CD4-positive, alpha-beta memory T cell (primary cell): ENCODE results near the gene FOXF1. TPM values are rescaled to one million over a fixed set of nuclear protein-coding genes. Genes with fewer than 3 reads are reported as not detected.

ENCODE experiments used
- CTCF ChIA-PET: fragments of 350-600 bp; sonication (Branson Sonifier 250); formaldehyde crosslinking; loops from one replicate; lab custom pipeline; 2021; ENCODE audit warnings: inconsistent platforms; ENCODE audit not compliant: partially characterized antibody; lab: Charles Lee
- POLR2A ChIA-PET: fragments of 350-600 bp; sonication (Branson Sonifier 250); formaldehyde crosslinking; loops from one replicate; lab custom pipeline; 2021; ENCODE audit not compliant: partially characterized antibody; lab: Charles Lee
- DNase-seq, 5 donors: peaks; one replicate each; pipeline versions ENCODE4 v3.0.0 to v3.0.0-alpha.2; 2020 to 2022; ENCODE audit warnings: mixed read lengths in 1 of 5
- H3K27ac ChIP-seq: one replicate; pipeline ENCODE4 v1.7.0; 2013; ENCODE audit warnings: low read depth, low read length
- H3K27me3 ChIP-seq: 2 replicates; pipeline ENCODE4 v1.7.0; 2013; ENCODE audit warnings: mild to moderate bottlenecking, low read length, moderate library complexity; ENCODE audit not compliant: insufficient read depth
- H3K36me3 ChIP-seq: 2 replicates; pipeline ENCODE4 v1.7.0; 2013; ENCODE audit warnings: mild to moderate bottlenecking, low read length, moderate library complexity; ENCODE audit not compliant: insufficient read depth
- H3K4me1 ChIP-seq: 2 replicates; pipeline ENCODE4 v1.7.0; 2013; ENCODE audit warnings: mild to moderate bottlenecking, low read length, moderate library complexity; ENCODE audit not compliant: insufficient read depth
- H3K4me3 ChIP-seq, 2 donors: one replicate each; pipeline ENCODE4 v1.7.0; 2013; ENCODE audit warnings: low read length in 2 of 2, mild to moderate bottlenecking in 1 of 2
- H3K9me3 ChIP-seq, 2 donors: one replicate each; pipeline ENCODE4 v1.7.0; 2013; ENCODE audit warnings: low read length in 2 of 2, control low read depth in 1 of 2; ENCODE audit not compliant: control insufficient read depth in 1 of 2
- H3K27ac Mint-ChIP-seq, 7 donors: one replicate each; pipeline ENCODE4 v1.8.0; 2020 to 2021; ENCODE audit warnings: mixed read lengths in 7 of 7, mild to moderate bottlenecking in 6 of 7, inconsistent platforms in 3 of 7, moderate library complexity in 3 of 7
- H3K27me3 Mint-ChIP-seq, 2 donors: one replicate each; pipeline ENCODE4 v1.8.0; 2020 to 2021; ENCODE audit warnings: mixed read lengths in 2 of 2
- H3K36me3 Mint-ChIP-seq, 2 donors: one replicate each; pipeline ENCODE4 v1.8.0; 2020 to 2021; ENCODE audit warnings: mixed read lengths in 2 of 2, inconsistent platforms in 1 of 2, mild to moderate bottlenecking in 1 of 2
- H3K4me1 Mint-ChIP-seq, 4 donors: one replicate each; pipeline ENCODE4 v1.8.0; 2020 to 2021; ENCODE audit warnings: mixed read lengths in 4 of 4, mild to moderate bottlenecking in 1 of 4
- H3K4me3 Mint-ChIP-seq, 8 donors: one replicate each; pipeline ENCODE4 v1.8.0; 2020 to 2021; ENCODE audit warnings: mixed read lengths in 8 of 8, mild to moderate bottlenecking in 7 of 8, moderate library complexity in 6 of 8, inconsistent platforms in 3 of 8
- H3K9me3 Mint-ChIP-seq, 8 donors: one replicate each; pipeline ENCODE4 v1.8.0; 2020 to 2021; ENCODE audit warnings: mixed read lengths in 8 of 8, mild to moderate bottlenecking in 5 of 8, inconsistent platforms in 3 of 8, moderate library complexity in 1 of 8
- intact Hi-C: fragments of 100-400 bp; cut with micrococcal nuclease; formaldehyde crosslinking; loops from one replicate; pipeline ENCODE4 v1.15.1; 2023
- polyA plus RNA-seq, 2 donors: library from polyadenylated mRNA; unstranded; fragments of 300-500 nt; fragmentation: Illumina TruSeq; gene quantifications; one replicate each; pipeline ENCODE4 v1.2.3, GENCODE V29; 2021
- total RNA-seq, 2 experiments: library from RNA; stranded (reverse); gene quantifications; one replicate each; pipeline ENCODE4 v1.2.3, GENCODE V29; 2021

Gene FOXF1
- total and polyA plus RNA-seq, 4 experiments from 2014 or later: not detected

DNA sequence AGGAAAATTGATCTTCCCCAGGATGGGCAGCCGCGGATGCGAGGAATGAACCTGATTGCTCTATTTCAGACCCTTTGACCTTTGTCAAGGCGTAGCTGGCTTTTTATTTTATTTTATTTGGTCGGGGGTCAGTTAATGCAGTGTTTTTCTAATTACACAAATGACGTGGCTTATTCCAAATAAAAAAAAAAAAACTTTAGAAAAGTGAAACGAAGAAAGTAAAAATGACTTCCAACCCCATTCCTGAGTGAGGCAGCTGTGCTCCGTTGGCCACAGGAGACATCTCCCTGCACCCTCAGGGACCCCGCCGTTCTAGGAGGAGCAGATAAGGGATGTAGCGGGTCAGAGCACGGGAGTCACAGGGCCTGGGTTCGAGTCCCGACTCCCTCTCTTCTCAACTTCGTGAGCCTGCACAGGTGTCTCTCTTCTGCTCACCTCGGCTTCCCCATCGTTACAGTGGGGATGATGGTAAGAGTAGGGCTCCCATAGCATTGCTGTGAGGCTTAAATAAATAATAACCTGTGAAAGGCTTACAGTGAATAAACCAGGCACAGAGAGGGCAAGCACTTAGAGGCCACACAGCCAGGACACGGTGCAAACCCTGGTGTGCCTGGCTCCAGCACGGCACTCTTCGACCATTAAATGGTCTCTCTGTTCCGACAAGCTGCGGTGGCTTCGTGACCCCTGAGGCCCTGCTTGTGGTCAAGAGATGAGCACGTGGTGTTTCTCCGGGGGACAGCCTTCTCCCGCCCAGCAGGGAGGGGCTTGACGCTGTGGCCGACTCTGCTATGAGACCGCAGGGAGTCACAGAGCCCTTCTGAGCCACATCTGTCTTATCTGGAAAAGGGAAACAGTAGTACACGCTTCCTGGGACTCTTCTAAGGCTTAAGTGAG is 10.2 kb downstream of the FOXF1 start:
- no peak overlapping the region for H3K27ac ChIP-seq
- Mint-ChIP-seq H3K36me3 (no peaks in the 10 kb centered on the region), H3K27me3 (peaks cover 28 to 35% of the 10 kb centered on the region in 2 donors), H3K9me3 (peaks cover 0 to 2% (median 0%) of the 10 kb centered on the region in 8 donors), H3K4me1 (peaks cover 4 to 14% (median 9%) of the 10 kb centered on the region in 4 donors), H3K4me3 (peak overlapping the region in 5 of 8 donors; percentile 36 to 78 (median 63)), H3K27ac (peak overlapping the region in 1 of 7 donors; percentile 30)
- ChIA-PET CTCF (interaction anchor here (0.9 to 1.5 kb wide), 5 partner anchors 12 to 397 kb away, joined by 3 to 5 read pairs (median 3); no protein-coding TSS in a partner anchor), POLR2A (no interaction called here)
- H3K4me3 ChIP-seq: no peak overlapping the region
- DNase-seq: no peak
- no peaks in the 10 kb centered on the region for H3K9me3 ChIP-seq
- no peaks in the 10 kb centered on the region for H3K36me3 ChIP-seq
- peaks cover 12% of the 10 kb centered on the region for H3K4me1 ChIP-seq
- H3K27me3 ChIP-seq: peaks cover 4% of the 10 kb centered on the region
- intact Hi-C loops: no loop called here

DNA sequence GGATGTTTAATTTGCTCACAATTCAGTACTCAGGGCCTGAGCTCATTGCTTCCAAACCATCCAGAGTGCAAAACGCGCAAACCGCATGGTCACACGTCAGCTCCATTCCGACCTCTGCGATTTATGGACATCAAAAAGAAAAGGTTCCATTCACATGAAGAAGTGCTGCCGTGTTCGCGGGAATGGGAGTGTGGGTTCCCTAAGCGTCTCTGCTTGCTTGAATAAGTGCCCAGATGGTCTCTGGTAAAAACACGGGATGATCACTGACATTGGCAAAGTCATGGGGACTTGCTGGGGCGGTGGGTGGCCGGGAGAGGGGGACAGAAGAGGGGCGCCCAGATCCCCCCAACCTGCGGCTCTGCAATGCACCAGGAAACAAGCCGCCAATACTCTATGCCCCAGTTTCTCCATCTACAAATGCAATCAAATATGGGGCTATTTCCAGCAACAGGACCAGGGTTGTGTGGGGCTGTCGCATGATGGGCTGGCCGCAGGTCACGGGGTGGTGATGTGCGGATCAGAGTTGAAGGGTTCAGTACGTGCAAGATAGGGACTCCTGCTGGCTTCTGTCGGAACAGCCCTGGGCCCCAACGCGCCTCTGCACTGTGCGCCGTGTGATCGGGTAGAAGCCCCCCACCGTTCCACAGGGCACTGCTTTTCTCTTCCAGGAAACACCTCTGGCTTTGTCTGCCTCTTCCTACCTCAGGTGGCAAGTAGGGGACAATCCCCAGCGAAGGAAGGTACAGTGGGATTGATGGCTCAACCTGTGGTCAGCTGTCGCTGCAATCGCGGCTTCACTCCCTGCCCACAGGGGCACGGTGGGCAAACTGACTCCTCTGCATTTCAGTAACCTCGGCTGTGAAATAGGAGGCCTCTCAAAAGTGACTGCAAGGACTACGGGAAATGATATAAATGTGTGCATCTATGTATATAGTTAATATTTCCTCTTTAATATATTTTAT is 11.2 kb downstream of the FOXF1 start:
- Mint-ChIP-seq H3K27ac (no peak overlapping the region), H3K27me3 (peaks cover 28 to 33% of the 10 kb centered on the region in 2 donors), H3K36me3 (no peaks in the 10 kb centered on the region), H3K4me3 (no peak overlapping the region), H3K4me1 (peaks cover 4 to 14% (median 9%) of the 10 kb centered on the region in 4 donors), H3K9me3 (peaks cover 0 to 8% (median 2%) of the 10 kb centered on the region in 8 donors)
- no peak for DNase-seq
- Histone ChIP-seq H3K27ac (no peak overlapping the region), H3K4me3 (no peak overlapping the region), H3K36me3 (no peaks in the 10 kb centered on the region), H3K4me1 (peaks cover 12% of the 10 kb centered on the region), H3K9me3 (no peaks in the 10 kb centered on the region), H3K27me3 (peaks cover 4% of the 10 kb centered on the region)
- CTCF ChIA-PET: interaction anchor here (0.9 kb wide), 3 partner anchors 21 to 398 kb away, joined by 3 read pairs; no protein-coding TSS in a partner anchor
- POLR2A ChIA-PET: no interaction called here
- intact Hi-C loops: no loop called here

DNA sequence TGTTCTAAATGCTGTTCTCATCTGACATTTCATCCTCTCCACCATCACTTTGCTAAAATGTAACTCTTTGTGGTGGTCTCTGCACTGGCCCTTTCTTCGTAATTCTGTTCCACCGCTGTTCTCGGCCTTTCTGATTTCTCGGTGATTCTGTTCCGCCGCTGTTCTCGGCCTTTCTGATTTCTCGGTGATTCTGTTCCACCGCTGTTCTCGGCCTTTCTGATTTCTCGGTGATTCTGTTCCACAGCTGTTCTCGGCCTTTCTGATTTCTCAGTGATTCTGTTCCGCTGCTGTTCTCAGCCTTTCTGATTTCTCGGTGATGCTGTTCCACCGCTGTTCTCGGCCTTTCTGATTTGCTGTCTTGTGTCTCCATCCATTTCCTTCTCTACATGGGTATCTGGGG is 12.3 kb downstream of the FOXF1 start:
- Histone ChIP-seq H3K36me3 (no peaks in the 10 kb centered on the region), H3K27ac (no peak overlapping the region), H3K4me3 (no peak overlapping the region), H3K9me3 (no peaks in the 10 kb centered on the region), H3K4me1 (peaks cover 12% of the 10 kb centered on the region), H3K27me3 (peaks cover 4% of the 10 kb centered on the region)
- Mint-ChIP-seq H3K36me3 (no peaks in the 10 kb centered on the region), H3K27me3 (peaks cover 23 to 24% of the 10 kb centered on the region in 2 donors), H3K4me3 (peak overlapping the region in 1 of 8 donors; percentile 54), H3K4me1 (peaks cover 4 to 14% (median 9%) of the 10 kb centered on the region in 4 donors), H3K27ac (no peak overlapping the region), H3K9me3 (peaks cover 0 to 12% (median 6%) of the 10 kb centered on the region in 8 donors)
- ChIA-PET CTCF (no interaction called here), POLR2A (no interaction called here)
- intact Hi-C loops: no loop called here
- DNase-seq: no peak

- CTCF ChIA-PET: no interaction called here
- no peak overlapping the region for H3K27ac Mint-ChIP-seq
- POLR2A ChIA-PET: no interaction called here
- peaks cover 0 to 15% (median 6%) of the 10 kb centered on the region in 8 donors for H3K9me3 Mint-ChIP-seq
- H3K4me3 ChIP-seq: no peak overlapping the region
- intact Hi-C loops: no loop called here
- H3K27ac ChIP-seq: no peak overlapping the region
- DNase-seq: no peak
- no peaks in the 10 kb centered on the region for H3K36me3 Mint-ChIP-seq
- H3K4me1 Mint-ChIP-seq: peaks cover 4 to 14% (median 9%) of the 10 kb centered on the region in 4 donors
- H3K27me3 ChIP-seq: peaks cover 4% of the 10 kb centered on the region
- H3K9me3 ChIP-seq: no peaks in the 10 kb centered on the region
- H3K36me3 ChIP-seq: no peaks in the 10 kb centered on the region
- peaks cover 20 to 21% of the 10 kb centered on the region in 2 donors for H3K27me3 Mint-ChIP-seq
- H3K4me3 Mint-ChIP-seq: no peak overlapping the region
- peaks cover 12% of the 10 kb centered on the region for H3K4me1 ChIP-seq
Observed at GRCh38 chr16:86523166-86523740, 12.9 kb downstream of the FOXF1 start.

DNA sequence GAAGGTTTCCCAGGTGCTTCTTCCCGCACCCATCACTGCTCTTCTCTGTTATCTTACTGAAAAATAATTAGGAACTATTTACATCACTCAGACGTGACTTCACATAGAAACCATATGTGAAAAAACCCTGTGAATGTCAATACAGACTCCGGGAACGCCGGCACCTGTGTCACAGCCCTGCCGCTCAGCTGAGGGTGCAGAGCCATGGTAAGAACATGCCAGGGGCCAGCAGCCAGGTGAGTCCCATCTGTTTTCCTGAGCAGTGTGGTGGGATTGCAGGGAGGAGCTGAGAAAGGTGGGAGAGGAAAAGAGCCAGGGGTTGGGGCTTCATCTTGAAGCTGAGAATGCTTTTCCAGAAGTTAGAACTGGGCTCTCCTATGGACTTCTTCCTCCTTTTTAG is 13.7 kb downstream of the FOXF1 start:
- no peaks in the 10 kb centered on the region for H3K9me3 ChIP-seq
- peaks cover 12% of the 10 kb centered on the region for H3K4me1 ChIP-seq
- no peak for DNase-seq
- Mint-ChIP-seq H3K4me3 (no peak overlapping the region), H3K27me3 (peaks cover 13 to 18% of the 10 kb centered on the region in 2 donors), H3K9me3 (peaks cover 0 to 15% (median 6%) of the 10 kb centered on the region in 8 donors), H3K27ac (no peak overlapping the region), H3K36me3 (no peaks in the 10 kb centered on the region), H3K4me1 (peaks cover 3 to 13% (median 8%) of the 10 kb centered on the region in 4 donors)
- no peak overlapping the region for H3K27ac ChIP-seq
- no peaks in the 10 kb centered on the region for H3K36me3 ChIP-seq
- ChIA-PET POLR2A (no interaction called here), CTCF (interaction anchor here (0.8 kb wide), 1 partner anchor 9 kb away, joined by 3 read pairs; no protein-coding TSS in a partner anchor)
- intact Hi-C loops: no loop called here
- H3K27me3 ChIP-seq: peaks cover 4% of the 10 kb centered on the region
- H3K4me3 ChIP-seq: no peak overlapping the region

DNA sequence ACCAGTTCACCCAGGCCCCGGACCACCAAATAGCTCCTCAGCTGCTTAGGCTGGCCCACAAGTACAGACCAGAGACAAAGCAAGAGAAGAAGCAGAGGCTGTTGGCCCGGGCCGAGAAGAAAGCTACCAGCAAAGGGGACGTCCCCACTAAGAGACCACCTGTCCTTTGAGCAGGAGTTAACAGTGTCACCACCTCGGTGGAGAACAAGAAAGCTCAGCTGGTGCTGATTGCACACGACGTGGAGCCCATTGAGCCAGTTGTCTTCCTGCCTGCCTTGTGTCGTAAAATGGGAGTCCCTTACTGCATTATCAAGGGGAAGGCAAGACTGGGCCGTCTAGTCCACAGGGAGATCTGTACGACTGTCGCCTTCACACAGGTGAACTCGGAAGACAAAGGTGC is 15.4 kb downstream of the FOXF1 start:
- no peaks in the 10 kb centered on the region for H3K4me1 Mint-ChIP-seq
- peaks cover 0 to 6% of the 10 kb centered on the region in 2 donors for H3K36me3 Mint-ChIP-seq
- Histone ChIP-seq H3K4me3 (no peak overlapping the region), H3K27ac (no peak overlapping the region), H3K36me3 (no peaks in the 10 kb centered on the region), H3K27me3 (peaks cover 2% of the 10 kb centered on the region), H3K4me1 (no peaks in the 10 kb centered on the region), H3K9me3 (no peaks in the 10 kb centered on the region)
- no peak for DNase-seq
- peaks cover 5 to 9% of the 10 kb centered on the region in 2 donors for H3K27me3 Mint-ChIP-seq
- ChIA-PET CTCF (no interaction called here), POLR2A (no interaction called here)
- H3K4me3 Mint-ChIP-seq: no peak overlapping the region
- intact Hi-C loops: no loop called here
- peaks cover 0 to 15% (median 7%) of the 10 kb centered on the region in 8 donors for H3K9me3 Mint-ChIP-seq
- no peak overlapping the region for H3K27ac Mint-ChIP-seq
